ENCODE measurements around the gene DHPS.
"Not testable (repeated sequence)": the region's sequence is repeated elsewhere in the genome, so short reads cannot be mapped to it uniquely, and the experiment has no call there.

Gene DHPS

GRCh38 chr19:12705654-12706331 is 24.1 kb upstream of the DHPS start:
- no peak for DNase-seq (ENCODE audit: low read depth)

GRCh38 chr19:12705169-12705568 is 23.5 kb upstream of the DHPS start:
- DNase-seq (ENCODE audit: low read depth): no peak

- no peak for DNase-seq (ENCODE audit: low read depth)
Measured at GRCh38 chr19:12703046-12703445, 21.4 kb upstream of the DHPS start.

GRCh38 chr19:12701596-12702282 is 20.1 kb upstream of the DHPS start:
- DNase-seq (ENCODE audit: low read depth): no peak

GRCh38 chr19:12698138-12698537 is 16.5 kb upstream of the DHPS start:
- DNase-seq (ENCODE audit: low read depth): no peak

- not testable (repeated sequence) for DNase-seq (ENCODE audit: low read depth)
Measured at GRCh38 chr19:12697425-12697824, 15.7 kb upstream of the DHPS start.

- peak; percentile 99 for DNase-seq (ENCODE audit: low read depth)
Measured at GRCh38 chr19:12696366-12697335, 15.0 kb upstream of the DHPS start, which contains the start of gene FBXW9. TSS of gene FBXW9 (minus strand) at chr19:12696631. CDS start at chr19:12696581, 50 bp downstream.

- DNase-seq (ENCODE audit: low read depth): no peak
Measured at GRCh38 chr19:12695997-12696365, 14.3 kb upstream of the DHPS start.

- DNase-seq (ENCODE audit: low read depth): no peak
Measured at GRCh38 chr19:12695514-12695913, 13.8 kb upstream of the DHPS start.

- no peak for DNase-seq (ENCODE audit: low read depth)
Measured at GRCh38 chr19:12695096-12695495, 13.4 kb upstream of the DHPS start.

- no peak for DNase-seq (ENCODE audit: low read depth)
Measured at GRCh38 chr19:12694641-12695040, 13.0 kb upstream of the DHPS start.

GRCh38 chr19:12692960-12693359 is 11.3 kb upstream of the DHPS start:
- DNase-seq (ENCODE audit: low read depth): no peak

GRCh38 chr19:12689581-12690216 is 8.0 kb upstream of the DHPS start:
- no peak for DNase-seq (ENCODE audit: low read depth)

- no peak for DNase-seq (ENCODE audit: low read depth)
Measured at GRCh38 chr19:12689012-12689411, 7.3 kb upstream of the DHPS start.

- DNase-seq (ENCODE audit: low read depth): no peak
Measured at GRCh38 chr19:12687496-12688196, 6.0 kb upstream of the DHPS start, which contains the start of gene GNG14. TSS of gene GNG14 (plus strand) at chr19:12687998. CDS start at chr19:12688049, 51 bp downstream.

GRCh38 chr19:12685831-12686230 is 4.2 kb upstream of the DHPS start:
- DNase-seq (ENCODE audit: low read depth): no peak

GRCh38 chr19:12680034-12680433 is 1.6 kb downstream of the DHPS start:
- no peak for DNase-seq (ENCODE audit: low read depth)

GRCh38 chr19:12678039-12678438 is 3.6 kb downstream of the DHPS start:
- not testable (repeated sequence) for DNase-seq (ENCODE audit: low read depth)

GRCh38 chr19:12676928-12677327 is 4.8 kb downstream of the DHPS start:
- DNase-seq (ENCODE audit: low read depth): no peak

- peak; percentile 89 for DNase-seq (ENCODE audit: low read depth)
Measured at GRCh38 chr19:12676384-12676792, 5.3 kb downstream of the DHPS start.

- no peak for DNase-seq (ENCODE audit: low read depth)
Measured at GRCh38 chr19:12675940-12676339, 5.7 kb downstream of the DHPS start.
